NCI-H2081 treated with DMSO at 0.1 percent for 48 hours (cell line): ENCODE data around the gene MAP2K3.
"Not testable (repeated sequence)": the region's sequence is repeated elsewhere in the genome, so short reads cannot be mapped to it uniquely, and the experiment has no call there.

Experiments used
- DNase-seq: peaks from one replicate; lab custom pipeline; 2025; lab: John Stamatoyannopoulos, UW

MAP2K3 gene

GRCh38 chr17:21296097-21297025 lies 11.8 kb downstream of the MAP2K3 start:
- no peak for DNase-seq

GRCh38 chr17:21297026-21297520 lies 12.6 kb downstream of the MAP2K3 start:
- no peak for DNase-seq

- DNase-seq, result no peak
Measured at GRCh38 chr17:21297597-21297996, 13.1 kb downstream of the MAP2K3 start.

GRCh38 chr17:21298056-21298982 lies 13.8 kb downstream of the MAP2K3 start:
- no peak for DNase-seq

GRCh38 chr17:21298983-21299519 lies 14.5 kb downstream of the MAP2K3 start:
- DNase-seq, result no peak

GRCh38 chr17:21299981-21300600 lies 15.6 kb downstream of the MAP2K3 start:
- no peak for DNase-seq

- no peak for DNase-seq
Measured at GRCh38 chr17:21300601-21301571, 16.4 kb downstream of the MAP2K3 start.

GRCh38 chr17:21301593-21302550 lies 17.4 kb downstream of the MAP2K3 start:
- DNase-seq, result no peak

GRCh38 chr17:21302711-21303425 lies 18.4 kb downstream of the MAP2K3 start:
- no peak for DNase-seq

GRCh38 chr17:21303441-21304065 lies 19.0 kb downstream of the MAP2K3 start:
- DNase-seq, result no peak

- DNase-seq, result no peak
Measured at GRCh38 chr17:21304091-21304490, 19.6 kb downstream of the MAP2K3 start.

GRCh38 chr17:21304551-21305151 lies 20.1 kb downstream of the MAP2K3 start:
- DNase-seq, result not testable (repeated sequence)

- not testable (repeated sequence) for DNase-seq
Measured at GRCh38 chr17:21305431-21306180, 21.1 kb downstream of the MAP2K3 start.

- not testable (repeated sequence) for DNase-seq
Measured at GRCh38 chr17:21306611-21307272, 22.2 kb downstream of the MAP2K3 start.

GRCh38 chr17:21307273-21307625 lies 22.7 kb downstream of the MAP2K3 start:
- DNase-seq, result not testable (repeated sequence)

- DNase-seq, result not testable (repeated sequence)
Measured at GRCh38 chr17:21308931-21309381, 24.4 kb downstream of the MAP2K3 start.
